DMS53 treated with DMSO at 0.1 percent for 48 hours (cell line): ENCODE measurements around the gene UNCX.
"Not testable (repeated sequence)": the region's sequence is repeated elsewhere in the genome, so short reads cannot be mapped to it uniquely, and the experiment has no call there.

Experiments used
- DNase-seq: peaks from one replicate; lab custom pipeline; 2025; ENCODE audit not compliant: unreplicated experiment; lab: John Stamatoyannopoulos, UW

Gene UNCX

GRCh38 chr7:1274121-1274875, 41.6 kb downstream of the UNCX start:
- DNase-seq = no peak

- DNase-seq = no peak
These were observed 42.3 kb downstream of the UNCX start for GRCh38 chr7:1274876-1275375.

GRCh38 chr7:1275451-1276381, 43.0 kb downstream of the UNCX start:
- DNase-seq = no peak

GRCh38 chr7:1276626-1277175, 44.0 kb downstream of the UNCX start:
- DNase-seq = no peak

- no peak for DNase-seq
These were observed 45.9 kb downstream of the UNCX start for GRCh38 chr7:1278543-1278942.

- no peak for DNase-seq
These were observed 46.4 kb downstream of the UNCX start for GRCh38 chr7:1279041-1279440.

- DNase-seq = not testable (repeated sequence)
These were observed 47.2 kb downstream of the UNCX start for GRCh38 chr7:1279895-1280294.

GRCh38 chr7:1281068-1281467, 48.4 kb downstream of the UNCX start:
- no peak for DNase-seq

GRCh38 chr7:1282679-1283078, 50.0 kb downstream of the UNCX start:
- no peak for DNase-seq

GRCh38 chr7:1283337-1283736, 50.7 kb downstream of the UNCX start:
- no peak for DNase-seq

GRCh38 chr7:1283941-1284742, 51.5 kb downstream of the UNCX start:
- DNase-seq = no peak

GRCh38 chr7:1284743-1285458, 52.2 kb downstream of the UNCX start:
- DNase-seq = no peak

- DNase-seq = no peak
These were observed 53.1 kb downstream of the UNCX start for GRCh38 chr7:1285556-1286301.
